GM19455 (cell line): ENCODE results near the gene NFASC.

Experiments used
- ATAC-seq: cut with Tn5 transposase; IDR thresholded peaks from one replicate; pipeline ENCODE4 v1.9.1; 2021; ENCODE audit not compliant: unreplicated experiment

The NFASC gene

GRCh38 chr1:204979306-204979705 lies 108.6 kb downstream of the NFASC start:
- ATAC-seq: no peak

- no peak for ATAC-seq
Observed at GRCh38 chr1:204979891-204980649, 109.4 kb downstream of the NFASC start.

- no peak for ATAC-seq
Observed at GRCh38 chr1:204980840-204981405, 110.3 kb downstream of the NFASC start.

GRCh38 chr1:204983136-204983535 lies 112.5 kb downstream of the NFASC start:
- no peak for ATAC-seq

GRCh38 chr1:204983881-204984280 lies 113.2 kb downstream of the NFASC start:
- no peak for ATAC-seq

- no peak for ATAC-seq
Observed at GRCh38 chr1:204984499-204984898, 113.8 kb downstream of the NFASC start.

- no peak for ATAC-seq
Observed at GRCh38 chr1:204986181-204986580, 115.5 kb downstream of the NFASC start.

GRCh38 chr1:204987689-204988088 lies 117.0 kb downstream of the NFASC start:
- no peak for ATAC-seq

- ATAC-seq: no peak
Observed at GRCh38 chr1:204988196-204988595, 117.5 kb downstream of the NFASC start.

GRCh38 chr1:204989266-204990058 lies 118.8 kb downstream of the NFASC start:
- ATAC-seq: no peak

GRCh38 chr1:204990059-204990664 lies 119.5 kb downstream of the NFASC start:
- no peak for ATAC-seq

- ATAC-seq: no peak
Observed at GRCh38 chr1:204990721-204991341, 120.2 kb downstream of the NFASC start.

- no peak for ATAC-seq
Observed at GRCh38 chr1:204991342-204991844, 120.7 kb downstream of the NFASC start.

- ATAC-seq: no peak
Observed at GRCh38 chr1:204992201-204992997, 121.7 kb downstream of the NFASC start.

- ATAC-seq: no peak
Observed at GRCh38 chr1:204992998-204993314, 122.3 kb downstream of the NFASC start.

GRCh38 chr1:204994086-204994862 lies 123.6 kb downstream of the NFASC start:
- no peak for ATAC-seq

- no peak for ATAC-seq
Observed at GRCh38 chr1:204996981-204997380, 126.3 kb downstream of the NFASC start.

GRCh38 chr1:204997591-204998355 lies 127.1 kb downstream of the NFASC start:
- no peak for ATAC-seq

GRCh38 chr1:205001162-205001561 lies 130.5 kb downstream of the NFASC start:
- ATAC-seq: no peak
